GM23338 (cell line): ENCODE results near the gene OOEP. TPM values are rescaled to one million over a fixed set of nuclear protein-coding genes. Genes with fewer than 3 reads are reported as not detected.

Experiments
- ATAC-seq: fragments of 200-7000 bp; cut with Tn5 transposase; 3 replicates; pipeline ENCODE4 v1.9.1; 2020
- DNase-seq: peaks from one replicate; pipeline ENCODE4 v3.0.0-alpha.2; 2015; ENCODE audit warnings: low spot score
- H2AFZ ChIP-seq: fragments of 200-600 bp; sonication (generic); 2 replicates; pipeline ENCODE4 v1.8.0; 2016; ENCODE audit warnings: antibody characterized with exemption, mild to moderate bottlenecking, moderate library complexity
- H3F3A ChIP-seq: fragments of 200-600 bp; sonication (generic); replicated peaks from 2 replicates; pipeline ENCODE4 v1.8.0; 2017; ENCODE audit warnings: antibody characterized with exemption, mixed run types, low read depth
- H3K27ac ChIP-seq: fragments of 200-600 bp; sonication (generic); 2 replicates; pipeline ENCODE4 v1.6.1; 2016; ENCODE audit warnings: low read depth
- H3K27me3 ChIP-seq: fragments of 200-600 bp; sonication (generic); 2 replicates; pipeline ENCODE4 v1.8.0; 2016; ENCODE audit warnings: mild to moderate bottlenecking, mixed run types, moderate library complexity; ENCODE audit not compliant: insufficient read depth
- H3K36me3 ChIP-seq: fragments of 200-600 bp; sonication (generic); 2 replicates; pipeline ENCODE4 v1.8.0; 2016; ENCODE audit warnings: mild to moderate bottlenecking; ENCODE audit not compliant: insufficient read depth
- H3K4me1 ChIP-seq: fragments of 200-600 bp; sonication (generic); 2 replicates; pipeline ENCODE4 v1.8.0; 2016; ENCODE audit warnings: mild to moderate bottlenecking, moderate library complexity; ENCODE audit not compliant: insufficient read depth
- H3K4me2 ChIP-seq: fragments of 200-600 bp; sonication (generic); 2 replicates; pipeline ENCODE4 v1.7.1; 2017; ENCODE audit warnings: mixed run types
- H3K4me3 ChIP-seq: fragments of 200-600 bp; sonication (generic); 2 replicates; pipeline ENCODE4 v1.6.1; 2016; ENCODE audit warnings: mixed run types
- H3K79me2 ChIP-seq: fragments of 200-600 bp; sonication (generic); replicated peaks from 2 replicates; pipeline ENCODE4 v1.8.0; 2017; ENCODE audit warnings: mild to moderate bottlenecking; ENCODE audit not compliant: insufficient read depth
- H3K9me2 ChIP-seq: fragments of 200-600 bp; sonication (generic); 2 replicates; pipeline ENCODE4 v1.8.0; 2017; ENCODE audit not compliant: insufficient read depth
- H4K20me1 ChIP-seq: fragments of 200-600 bp; sonication (generic); replicated peaks from 2 replicates; pipeline ENCODE4 v1.8.0; 2017; ENCODE audit warnings: mild to moderate bottlenecking; ENCODE audit not compliant: insufficient read depth
- H3K27ac Mint-ChIP-seq: 2 replicates; pipeline ENCODE4 v1.8.0; 2020; ENCODE audit warnings: inconsistent platforms, mild to moderate bottlenecking, moderate library complexity, mixed read lengths
- H3K27me3 Mint-ChIP-seq: 3 replicates; pipeline ENCODE4 v1.8.0; 2022; ENCODE audit warnings: low read depth, mild to moderate bottlenecking, moderate library complexity, mixed read lengths, inconsistent platforms; ENCODE audit not compliant: insufficient read depth, poor library complexity
- H3K36me3 Mint-ChIP-seq: 3 replicates; pipeline ENCODE4 v1.8.0; 2021; ENCODE audit warnings: low read depth, mild to moderate bottlenecking, inconsistent platforms, moderate library complexity, mixed read lengths
- H3K4me1 Mint-ChIP-seq: 3 replicates; pipeline ENCODE4 v1.8.0; 2020; ENCODE audit warnings: mild to moderate bottlenecking, inconsistent platforms, mixed read lengths
- H3K4me3 Mint-ChIP-seq: 3 replicates; pipeline ENCODE4 v1.8.0; 2021; ENCODE audit warnings: moderate library complexity, mild to moderate bottlenecking, inconsistent platforms, mixed read lengths
- H3K9me3 Mint-ChIP-seq: 3 replicates; pipeline ENCODE4 v1.8.0; 2020; ENCODE audit warnings: moderate library complexity, mild to moderate bottlenecking, inconsistent platforms, mixed read lengths
- CREB1 ChIP-seq: fragments of 250-450 bp; sonication (Bioruptor Pico); IDR thresholded peaks from 2 replicates; pipeline ENCODE4 v1.5.0; 2020; ENCODE audit warnings: low read depth, mild to moderate bottlenecking, moderate library complexity
- ETS1 ChIP-seq: IDR thresholded peaks from 2 replicates; pipeline ENCODE4 v1.6.1; 2016; ENCODE audit warnings: antibody characterized with exemption
- EZH2phosphoT487 ChIP-seq: fragments of 200-600 bp; sonication (generic); IDR thresholded peaks from one replicate; pipeline ENCODE4 v1.8.1; 2018; ENCODE audit warnings: antibody characterized with exemption; ENCODE audit not compliant: unreplicated experiment
- JUNB ChIP-seq: IDR thresholded peaks from one replicate; pipeline ENCODE4 v1.6.1; 2016; ENCODE audit warnings: antibody characterized with exemption; ENCODE audit not compliant: unreplicated experiment
- POLR2AphosphoS5 ChIP-seq: IDR thresholded peaks from 2 replicates; pipeline ENCODE4 v1.6.1; 2016; ENCODE audit warnings: antibody characterized with exemption, low read depth
- REST ChIP-seq: IDR thresholded peaks from one replicate; pipeline ENCODE4 v1.6.1; 2018; ENCODE audit warnings: antibody characterized with exemption; ENCODE audit not compliant: unreplicated experiment
- STAT1 ChIP-seq: IDR thresholded peaks from one replicate; pipeline ENCODE4 v1.6.1; 2016; ENCODE audit warnings: antibody characterized with exemption; ENCODE audit not compliant: unreplicated experiment
- ZNF331 ChIP-seq: fragments of 250-450 bp; sonication (Bioruptor Pico); IDR thresholded peaks from 2 replicates; pipeline ENCODE4 v1.5.0; 2020; ENCODE audit warnings: low read depth, mild to moderate bottlenecking, moderate library complexity
- ZNF462 ChIP-seq: fragments of 250-450 bp; sonication (Bioruptor Pico); IDR thresholded peaks from 2 replicates; pipeline ENCODE4 v1.5.0; 2020; ENCODE audit warnings: mild to moderate bottlenecking, moderate library complexity
- polyA plus RNA-seq: library from polyadenylated mRNA; unstranded; fragments of >200 nt; fragmentation: Nextera tagmentation; extraction: Ambion mirVana; gene quantifications from 2 replicates; pipeline ENCODE4 v1.2.1, GENCODE V29; 2016
- total RNA-seq: library from RNA; depleted of rRNA; stranded (reverse); fragments of >200 nt; shearing (Covaris generic); gene quantifications from 2 replicates; pipeline ENCODE4 v1.2.3, GENCODE V29; 2014

OOEP gene
- total and polyA plus RNA-seq, 2 experiments from 2014 or later, result 0.73 TPM; not detected in 1

- no peak for TF ChIP-seq ETS1
- no peak for TF ChIP-seq JUNB
- TF ChIP-seq CREB1, result no peak
- no peak for TF ChIP-seq STAT1
- no peak for TF ChIP-seq REST
Observed at GRCh38 chr6:73341335-73341734, 28.4 kb downstream of the OOEP start (continued).

GRCh38 chr6:73340048-73340447 is 29.6 kb downstream of the OOEP start:
- Histone ChIP-seq H3K4me2 (no peak overlapping the region), H3K36me3 (no peaks in the 10 kb centered on the region), H3K9me2 (no peaks in the 10 kb centered on the region), H3K27ac (no peak overlapping the region), H3F3A (no peaks in the 10 kb centered on the region), H3K27me3 (no peaks in the 10 kb centered on the region), H3K79me2 (no peaks in the 10 kb centered on the region), H3K4me3 (no peak overlapping the region), H4K20me1 (no peaks in the 10 kb centered on the region), H3K4me1 (0 out of 2 replicates have a peak, but pooled peaks cover 4% of the 10 kb centered on the region), H2AFZ (no peak overlapping the region)
- H3K4me1 Mint-ChIP-seq, result peaks cover 7% of the 10 kb centered on the region; the same call in 1 of the 3 replicates
- H3K4me3 Mint-ChIP-seq, result no peak overlapping the region
- H3K27ac Mint-ChIP-seq, result no peak overlapping the region
- ATAC-seq (no peak), DNase-seq (no peak)
- H3K9me3 Mint-ChIP-seq, result no peaks in the 10 kb centered on the region
- H3K36me3 Mint-ChIP-seq, result no peaks in the 10 kb centered on the region
- peaks cover 2% of the 10 kb centered on the region for H3K27me3 Mint-ChIP-seq
- TF ChIP-seq ZNF462 (CRISPR knock-in tag), result no peak
- no peak for TF ChIP-seq POLR2AphosphoS5
- no peak for TF ChIP-seq STAT1
- TF ChIP-seq JUNB, result no peak
- TF ChIP-seq REST, result no peak
- no peak for TF ChIP-seq ZNF331 (CRISPR knock-in tag)
- no peak for TF ChIP-seq EZH2phosphoT487
